Measurements from ENCODE around the gene LPAR1. TPM values are rescaled to one million over a fixed set of nuclear protein-coding genes. Genes with fewer than 3 reads are reported as not detected.
A peak's percentile ranks its signal among the peaks of the same experiment; 100 is the strongest.

LPAR1 gene
- total RNA-seq, 4 donors from 2014 or later = 27.1 to 65.4 (median 47.6) TPM

DNA sequence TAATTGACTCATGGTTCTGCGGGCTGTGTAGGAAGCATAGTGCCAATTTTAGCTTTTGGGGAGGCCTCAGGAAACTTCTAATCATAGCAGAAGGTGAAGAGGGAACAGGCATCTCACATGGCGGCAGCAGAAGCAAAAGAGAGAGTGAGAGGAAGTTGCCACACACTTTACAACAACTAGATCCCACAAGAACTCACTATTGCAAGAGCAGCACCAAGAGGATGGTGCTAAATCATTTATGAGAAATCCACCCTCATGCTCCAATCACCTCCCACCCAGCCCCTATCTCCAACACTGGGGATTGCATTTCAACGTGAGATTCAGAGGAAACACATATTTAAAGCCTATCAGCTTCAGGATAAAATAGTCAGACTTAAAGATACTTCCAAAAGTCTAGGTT is 36.1 kb upstream of the LPAR1 start:
- Histone ChIP-seq H3K36me3 (no peaks in the 10 kb centered on the region), H3K9me3 (no peaks in the 10 kb centered on the region), H3K27me3 (no peaks in the 10 kb centered on the region), H3K4me1 (no peaks in the 10 kb centered on the region), H3K4me3 (no peak overlapping the region), H3K27ac (no peak overlapping the region)
- WGBS, 2 donors (ENCODE audit: low coverage in 1 of 2) = 70 to 79% methylated on average over 2 to 3 of the region's 3 CpGs
- no peak for ATAC-seq
- TF ChIP-seq, protein P1, sequence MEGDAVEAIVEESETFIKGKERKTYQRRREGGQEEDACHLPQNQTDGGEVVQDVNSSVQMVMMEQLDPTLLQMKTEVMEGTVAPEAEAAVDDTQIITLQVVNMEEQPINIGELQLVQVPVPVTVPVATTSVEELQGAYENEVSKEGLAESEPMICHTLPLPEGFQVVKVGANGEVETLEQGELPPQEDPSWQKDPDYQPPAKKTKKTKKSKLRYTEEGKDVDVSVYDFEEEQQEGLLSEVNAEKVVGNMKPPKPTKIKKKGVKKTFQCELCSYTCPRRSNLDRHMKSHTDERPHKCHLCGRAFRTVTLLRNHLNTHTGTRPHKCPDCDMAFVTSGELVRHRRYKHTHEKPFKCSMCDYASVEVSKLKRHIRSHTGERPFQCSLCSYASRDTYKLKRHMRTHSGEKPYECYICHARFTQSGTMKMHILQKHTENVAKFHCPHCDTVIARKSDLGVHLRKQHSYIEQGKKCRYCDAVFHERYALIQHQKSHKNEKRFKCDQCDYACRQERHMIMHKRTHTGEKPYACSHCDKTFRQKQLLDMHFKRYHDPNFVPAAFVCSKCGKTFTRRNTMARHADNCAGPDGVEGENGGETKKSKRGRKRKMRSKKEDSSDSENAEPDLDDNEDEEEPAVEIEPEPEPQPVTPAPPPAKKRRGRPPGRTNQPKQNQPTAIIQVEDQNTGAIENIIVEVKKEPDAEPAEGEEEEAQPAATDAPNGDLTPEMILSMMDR (IDR thresholded peaks at IDR 0.05) = no peak
- no peak for TF ChIP-seq EP300 (IDR thresholded peaks at IDR 0.05)
- no peak for TF ChIP-seq POLR2A (IDR thresholded peaks at IDR 0.05)
- TF ChIP-seq POLR2AphosphoS5 (IDR thresholded peaks at IDR 0.05) = no peak

DNA sequence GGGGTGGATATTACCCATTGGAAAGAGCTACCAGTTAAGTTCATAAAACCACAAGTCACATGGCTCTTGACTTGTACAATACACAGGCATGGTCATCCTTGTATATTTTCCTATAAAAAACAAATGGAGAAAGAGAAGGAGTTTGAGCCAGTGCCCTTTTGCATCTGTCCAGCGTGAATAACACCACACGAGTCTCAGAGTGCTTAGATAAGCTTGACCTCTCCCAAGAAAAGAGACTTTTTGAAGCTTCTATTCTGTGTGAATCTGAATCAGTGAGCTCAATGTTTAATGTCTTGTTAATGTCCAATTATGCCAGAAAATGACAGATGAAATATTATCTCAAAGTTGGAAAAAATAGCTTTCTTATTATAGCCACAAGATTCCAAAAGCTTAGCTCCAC is 30.9 kb upstream of the LPAR1 start:
- Histone ChIP-seq H3K4me3 (no peak overlapping the region), H3K36me3 (no peaks in the 10 kb centered on the region), H3K4me1 (peaks cover 0 to 16% (median 3%) of the 10 kb centered on the region in 3 donors), H3K27ac (peak overlapping the region in 2 of 4 donors; percentile 1 to 63), H3K27me3 (no peaks in the 10 kb centered on the region), H3K9me3 (no peaks in the 10 kb centered on the region)
- TF ChIP-seq POLR2A (IDR thresholded peaks at IDR 0.05) (no peak), POLR2AphosphoS5 (IDR thresholded peaks at IDR 0.05) (no peak), EP300 (IDR thresholded peaks at IDR 0.05) (no peak)
- TF ChIP-seq, protein P1 (IDR thresholded peaks at IDR 0.05) = no peak
- 0 to 23% methylated on average over 2 of the region's 2 CpGs for WGBS, 2 donors (ENCODE audit: low coverage in 1 of 2)
- no peak for ATAC-seq

DNA sequence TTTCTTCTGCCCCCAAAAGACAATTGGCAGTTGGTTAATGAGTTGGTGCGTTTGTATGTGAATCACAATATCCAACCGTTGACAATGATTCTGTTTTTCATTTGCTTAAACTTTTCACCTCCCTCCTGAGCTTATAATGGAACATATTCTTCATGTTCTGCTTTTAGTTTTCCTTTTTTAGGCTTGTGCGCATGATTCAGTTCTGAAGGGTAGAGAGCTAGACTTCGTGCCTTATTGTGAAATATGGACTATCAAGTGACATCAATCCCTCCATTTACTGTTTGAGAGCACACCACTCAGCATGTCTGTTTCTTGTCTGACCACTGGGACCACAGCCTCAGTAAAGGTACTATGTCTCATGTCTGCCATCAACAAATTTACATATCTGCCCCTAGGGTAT is 30.5 kb upstream of the LPAR1 start:
- Histone ChIP-seq H3K36me3 (no peaks in the 10 kb centered on the region), H3K9me3 (no peaks in the 10 kb centered on the region), H3K27ac (peak overlapping the region in 2 of 4 donors; percentile 1 to 63), H3K4me3 (no peak overlapping the region), H3K4me1 (peaks cover 0 to 16% (median 3%) of the 10 kb centered on the region in 3 donors), H3K27me3 (no peaks in the 10 kb centered on the region)
- ATAC-seq = peak; percentile 72
- WGBS, 2 donors (ENCODE audit: low coverage in 1 of 2) = 45 to 66% methylated on average over 3 to 4 of the region's 4 CpGs
- no peak for TF ChIP-seq POLR2AphosphoS5 (IDR thresholded peaks at IDR 0.05)
- no peak for TF ChIP-seq EP300 (IDR thresholded peaks at IDR 0.05)
- no peak for TF ChIP-seq POLR2A (IDR thresholded peaks at IDR 0.05)
- TF ChIP-seq, protein P1 (IDR thresholded peaks at IDR 0.05) = no peak

DNA sequence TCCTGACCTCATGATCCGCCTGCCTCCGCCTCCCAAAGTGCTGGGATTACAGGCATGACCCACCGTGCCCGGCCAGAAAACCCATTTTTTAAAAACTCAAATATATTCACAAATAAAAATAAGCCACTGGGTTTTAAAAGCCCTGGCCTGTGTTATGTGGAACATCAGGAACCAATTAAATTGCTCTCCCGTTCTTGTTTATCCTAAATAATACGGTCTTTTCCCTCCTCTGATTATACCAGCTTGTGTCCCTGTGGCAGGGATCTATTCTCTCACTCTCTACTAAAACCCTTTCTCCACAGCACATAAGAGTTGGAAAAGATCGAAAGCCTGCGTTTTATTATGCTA is 30.1 kb upstream of the LPAR1 start:
- TF ChIP-seq, protein P1 (IDR thresholded peaks at IDR 0.05) = no peak
- no peak for TF ChIP-seq EP300 (IDR thresholded peaks at IDR 0.05)
- no peak for TF ChIP-seq POLR2AphosphoS5 (IDR thresholded peaks at IDR 0.05)
- TF ChIP-seq POLR2A (IDR thresholded peaks at IDR 0.05) = no peak
- Histone ChIP-seq H3K27ac (peak overlapping the region in 2 of 4 donors; percentile 1 to 63), H3K4me1 (peaks cover 0 to 16% (median 3%) of the 10 kb centered on the region in 3 donors), H3K4me3 (no peak overlapping the region), H3K36me3 (no peaks in the 10 kb centered on the region), H3K27me3 (no peaks in the 10 kb centered on the region), H3K9me3 (no peaks in the 10 kb centered on the region)
- ATAC-seq = no peak
- 78 to 84% methylated on average over 4 to 7 of the region's 8 CpGs for WGBS, 2 donors (ENCODE audit: low coverage in 1 of 2)

DNA sequence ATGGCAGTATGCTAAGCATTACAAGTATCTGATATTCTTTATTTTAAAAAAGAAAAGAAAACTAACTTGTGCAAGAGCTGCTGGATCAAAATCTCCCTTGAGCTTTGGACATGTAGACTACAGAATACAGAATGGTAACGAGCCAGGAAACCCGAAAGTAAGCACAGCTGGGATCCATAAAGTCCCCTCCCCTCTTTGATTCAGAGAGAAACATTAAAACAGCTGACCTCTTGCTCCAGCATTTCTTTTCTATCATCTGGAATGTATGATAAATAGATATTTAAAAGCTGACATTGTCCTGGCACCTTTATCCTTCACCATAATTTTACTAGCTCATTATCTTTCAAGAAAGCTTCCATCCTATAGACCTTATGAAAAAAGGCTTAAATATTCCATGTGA is 28.2 kb upstream of the LPAR1 start:
- Histone ChIP-seq H3K4me1 (peaks cover 0 to 16% (median 3%) of the 10 kb centered on the region in 3 donors), H3K36me3 (no peaks in the 10 kb centered on the region), H3K27ac (peak overlapping the region in 1 of 4 donors; percentile 27), H3K9me3 (no peaks in the 10 kb centered on the region), H3K4me3 (no peak overlapping the region), H3K27me3 (no peaks in the 10 kb centered on the region)
- WGBS, 2 donors (ENCODE audit: low coverage in 1 of 2) = 41% methylated on average over 2 of the region's 2 CpGs
- TF ChIP-seq EP300 (IDR thresholded peaks at IDR 0.05) = no peak
- TF ChIP-seq POLR2A (IDR thresholded peaks at IDR 0.05) = no peak
- TF ChIP-seq, protein P1 (IDR thresholded peaks at IDR 0.05) = no peak
- no peak for TF ChIP-seq POLR2AphosphoS5 (IDR thresholded peaks at IDR 0.05)
- no peak for ATAC-seq
